MM.1S (cell line): ENCODE data around the gene CDK5RAP2.

Experiments
- DNase-seq: peaks from one replicate; pipeline ENCODE4 v3.0.0-alpha.2; 2015
- H2AFZ ChIP-seq: fragments of 300-600 bp; sonication (generic); 2 replicates; pipeline ENCODE4 v1.6.0; 2016; ENCODE audit warnings: antibody characterized with exemption, low read length
- H3F3A ChIP-seq: fragments of 300-600 bp; sonication (generic); 2 replicates; pipeline ENCODE4 v1.6.1; 2016; ENCODE audit warnings: mild to moderate bottlenecking, antibody characterized with exemption, low read length, moderate library complexity, mixed read lengths; ENCODE audit not compliant: insufficient read depth
- H3K27ac ChIP-seq: fragments of 300-600 bp; sonication (generic); 2 replicates; pipeline ENCODE4 v1.5.1; 2016; ENCODE audit warnings: mild to moderate bottlenecking, low read length
- H3K27me3 ChIP-seq: fragments of 300-600 bp; sonication (generic); replicated peaks from 2 replicates; pipeline ENCODE4 v1.6.0; 2016; ENCODE audit warnings: low read length; ENCODE audit not compliant: insufficient read depth
- H3K36me3 ChIP-seq: fragments of 300-600 bp; sonication (generic); replicated peaks from 2 replicates; pipeline ENCODE4 v1.6.1; 2016; ENCODE audit warnings: mild to moderate bottlenecking, low read length, mixed read lengths; ENCODE audit not compliant: insufficient read depth
- H3K4me1 ChIP-seq: fragments of 300-600 bp; sonication (generic); 2 replicates; pipeline ENCODE4 v1.6.1; 2016; ENCODE audit warnings: low read length, mixed read lengths
- H3K4me2 ChIP-seq: fragments of 300-600 bp; sonication (generic); 2 replicates; pipeline ENCODE4 v1.6.0; 2016; ENCODE audit warnings: low read depth, low read length
- H3K4me3 ChIP-seq: fragments of 300-600 bp; sonication (generic); 2 replicates; pipeline ENCODE4 v1.5.1; 2016; ENCODE audit warnings: low read length, mixed read lengths
- H3K79me2 ChIP-seq: fragments of 300-600 bp; sonication (generic); 2 replicates; pipeline ENCODE4 v1.6.1; 2016; ENCODE audit warnings: mixed run types, low read length, mixed read lengths
- H3K9ac ChIP-seq: fragments of 300-600 bp; sonication (generic); 2 replicates; pipeline ENCODE4 v1.6.1; 2016; ENCODE audit warnings: low read length, mixed read lengths
- H3K9me2 ChIP-seq: fragments of 300-600 bp; sonication (generic); replicated peaks from 2 replicates; pipeline ENCODE4 v1.6.1; 2016; ENCODE audit warnings: mild to moderate bottlenecking, low read length, mixed read lengths; ENCODE audit not compliant: insufficient read depth
- H3K9me3 ChIP-seq: fragments of 300-600 bp; sonication (generic); replicated peaks from 2 replicates; pipeline ENCODE4 v1.6.1; 2016; ENCODE audit warnings: mild to moderate bottlenecking, low read length, mixed read lengths; ENCODE audit not compliant: insufficient read depth
- H4K20me1 ChIP-seq: fragments of 300-600 bp; sonication (generic); 2 replicates; pipeline ENCODE4 v1.6.1; 2016; ENCODE audit warnings: mild to moderate bottlenecking, low read length, moderate library complexity, mixed read lengths; ENCODE audit not compliant: insufficient read depth
- CTCF ChIP-seq: fragments of 300-600 bp; sonication (generic); IDR thresholded peaks from 2 replicates; pipeline ENCODE4 v1.5.1; 2016; ENCODE audit warnings: antibody characterized with exemption, low read length, mixed read lengths
- EZH2 ChIP-seq: fragments of 300-600 bp; sonication (generic); optimal IDR thresholded peaks from 2 replicates; pipeline ENCODE3; 2017; ENCODE audit warnings: low read depth, mild to moderate bottlenecking, antibody characterized with exemption, low read length, mixed read lengths
- EZH2phosphoT487 ChIP-seq: fragments of 300-600 bp; sonication (generic); IDR thresholded peaks from 2 replicates; pipeline ENCODE4 v1.6.1; 2018; ENCODE audit warnings: antibody characterized with exemption, low read length

CDK5RAP2 gene

DNA sequence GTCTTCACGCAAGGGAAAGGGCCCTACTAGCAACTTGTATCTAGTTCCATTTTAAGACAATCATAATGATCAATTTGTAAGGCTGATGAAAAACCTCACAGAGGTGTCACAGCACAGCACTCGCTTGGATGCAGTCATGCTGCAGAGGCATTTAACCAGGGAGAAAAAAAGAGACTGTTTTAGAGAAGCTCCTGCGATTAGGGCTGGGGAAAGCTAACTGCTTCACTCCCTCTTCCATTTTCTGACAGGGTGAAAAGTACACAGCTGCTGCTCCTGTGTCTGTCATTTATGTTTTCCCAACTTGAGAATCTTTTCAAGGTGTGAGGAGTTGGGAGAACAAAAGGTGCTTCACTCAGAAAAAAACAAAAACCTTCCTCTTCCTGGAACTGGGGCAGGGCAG is 106.4 kb downstream of the CDK5RAP2 start:
- Histone ChIP-seq H3F3A (no peaks in the 10 kb centered on the region), H4K20me1 (no peaks in the 10 kb centered on the region), H3K9me2 (no peaks in the 10 kb centered on the region), H3K4me3 (no peak overlapping the region), H3K27ac (no peak overlapping the region), H3K36me3 (peaks cover 6% of the 10 kb centered on the region), H2AFZ (no peak overlapping the region), H3K27me3 (no peaks in the 10 kb centered on the region), H3K79me2 (peaks cover under 1% of the 10 kb centered on the region), H3K9me3 (no peaks in the 10 kb centered on the region), H3K4me2 (no peak overlapping the region), H3K9ac (no peak overlapping the region), H3K4me1 (no peaks in the 10 kb centered on the region)
- DNase-seq, result no peak
- no peak for TF ChIP-seq EZH2
- TF ChIP-seq CTCF, result no peak
- no peak for TF ChIP-seq EZH2phosphoT487

- no peaks in the 10 kb centered on the region for H3F3A ChIP-seq
- TF ChIP-seq EZH2 (no peak), CTCF (no peak), EZH2phosphoT487 (no peak)
- H3K9me2 ChIP-seq, result no peaks in the 10 kb centered on the region
- H3K4me1 ChIP-seq, result no peaks in the 10 kb centered on the region
- no peak overlapping the region for H3K27ac ChIP-seq
- no peaks in the 10 kb centered on the region; the same call in 1 of the 2 replicates for H3K79me2 ChIP-seq
- H4K20me1 ChIP-seq, result no peaks in the 10 kb centered on the region
- no peak overlapping the region for H3K4me2 ChIP-seq
- H3K9me3 ChIP-seq, result no peaks in the 10 kb centered on the region
- H3K9ac ChIP-seq, result no peak overlapping the region
- H3K36me3 ChIP-seq, result no peaks in the 10 kb centered on the region
- H3K27me3 ChIP-seq, result no peaks in the 10 kb centered on the region
- DNase-seq, result no peak
- no peak overlapping the region for H2AFZ ChIP-seq
- H3K4me3 ChIP-seq, result no peak overlapping the region
These were observed 114.1 kb downstream of the CDK5RAP2 start for GRCh38 chr9:120465685-120466407.

DNA sequence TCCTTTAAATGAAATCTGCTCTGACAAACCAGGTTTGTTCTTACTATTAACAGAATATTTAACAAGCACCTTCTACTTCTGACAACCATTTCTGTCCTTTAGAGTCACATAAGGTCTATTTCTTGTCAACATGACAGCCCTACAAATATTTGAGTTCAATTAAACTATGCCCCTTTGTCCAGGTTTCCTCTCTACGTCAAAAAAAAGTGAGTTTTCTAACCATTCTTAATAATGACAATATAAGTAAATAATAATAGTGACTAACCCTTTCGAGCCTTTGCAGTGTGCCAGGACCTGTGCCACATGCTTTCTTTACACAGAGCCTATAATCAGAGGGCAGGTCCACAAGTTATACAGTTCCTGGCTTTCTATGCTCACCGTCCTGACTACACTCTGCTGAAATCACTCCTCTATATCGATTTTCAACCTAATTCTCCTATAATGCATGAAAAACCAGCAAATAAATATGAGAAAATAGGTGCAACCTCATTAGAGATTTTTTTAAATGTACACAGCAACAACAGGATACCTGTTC is 115.0 kb downstream of the CDK5RAP2 start:
- Histone ChIP-seq H3K9me2 (no peaks in the 10 kb centered on the region), H3K79me2 (no peaks in the 10 kb centered on the region; the same call in 1 of the 2 replicates), H2AFZ (no peak overlapping the region), H3K27me3 (no peaks in the 10 kb centered on the region), H3K27ac (no peak overlapping the region), H4K20me1 (no peaks in the 10 kb centered on the region), H3K4me1 (no peaks in the 10 kb centered on the region), H3K36me3 (no peaks in the 10 kb centered on the region), H3F3A (no peaks in the 10 kb centered on the region), H3K4me3 (no peak overlapping the region), H3K9me3 (no peaks in the 10 kb centered on the region), H3K4me2 (no peak overlapping the region), H3K9ac (no peak overlapping the region)
- no peak for DNase-seq
- no peak for TF ChIP-seq EZH2
- no peak for TF ChIP-seq EZH2phosphoT487
- TF ChIP-seq CTCF, result no peak
